IPS-18a (cell line): ENCODE measurements around the gene CROCC.
"Not testable (repeated sequence)": the region's sequence is repeated elsewhere in the genome, so short reads cannot be mapped to it uniquely, and the experiment has no call there.

Experiments used
- H3K27ac ChIP-seq: one replicate; pipeline ENCODE4 v1.5.1; 2013; ENCODE audit warnings: low read length
- H3K27me3 ChIP-seq: one replicate; pipeline ENCODE4 v1.6.1; 2013; ENCODE audit warnings: mild to moderate bottlenecking, low read length; ENCODE audit not compliant: control insufficient read depth, insufficient read depth
- H3K36me3 ChIP-seq: one replicate; pipeline ENCODE4 v1.6.1; 2013; ENCODE audit warnings: low read depth, low read length; ENCODE audit not compliant: control insufficient read depth
- H3K4me1 ChIP-seq: one replicate; pipeline ENCODE4 v1.6.1; 2013; ENCODE audit warnings: low read depth, low read length; ENCODE audit not compliant: control insufficient read depth
- H3K4me3 ChIP-seq: one replicate; pipeline ENCODE4 v1.5.1; 2013; ENCODE audit warnings: low read length
- H3K9ac ChIP-seq: one replicate; pipeline ENCODE4 v1.6.1; 2013; ENCODE audit warnings: mild to moderate bottlenecking, low read length, moderate library complexity
- H3K9me3 ChIP-seq: one replicate; pipeline ENCODE4 v1.6.1; 2013; ENCODE audit warnings: low read depth, low read length; ENCODE audit not compliant: control insufficient read depth

Gene CROCC

DNA sequence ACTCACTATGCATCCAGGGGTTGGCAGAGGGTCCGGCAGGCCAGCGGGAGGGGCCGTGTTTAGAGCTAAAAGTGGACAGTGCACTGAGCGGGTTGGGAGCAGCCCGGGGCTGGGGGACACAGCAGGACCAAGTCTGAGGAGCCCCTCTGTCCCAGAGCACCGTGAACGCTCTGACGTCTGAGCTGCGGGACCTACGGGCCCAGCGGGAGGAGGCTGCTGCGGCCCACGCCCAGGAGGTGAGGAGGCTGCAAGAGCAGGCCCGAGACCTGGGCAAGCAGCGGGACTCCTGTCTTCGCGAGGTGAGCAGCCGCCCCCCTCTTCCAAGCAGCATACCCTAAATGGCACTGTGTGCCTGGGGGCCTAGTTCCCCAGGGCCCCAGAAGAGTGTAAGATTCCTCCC lies 32.8 kb downstream of the CROCC start:
- Histone ChIP-seq H3K27me3 (no peaks in the 10 kb centered on the region), H3K4me3 (no peak overlapping the region), H3K4me1 (no peaks in the 10 kb centered on the region), H3K9ac (no peak overlapping the region), H3K9me3 (no peaks in the 10 kb centered on the region), H3K36me3 (peaks cover 25% of the 10 kb centered on the region), H3K27ac (no peak overlapping the region)

DNA sequence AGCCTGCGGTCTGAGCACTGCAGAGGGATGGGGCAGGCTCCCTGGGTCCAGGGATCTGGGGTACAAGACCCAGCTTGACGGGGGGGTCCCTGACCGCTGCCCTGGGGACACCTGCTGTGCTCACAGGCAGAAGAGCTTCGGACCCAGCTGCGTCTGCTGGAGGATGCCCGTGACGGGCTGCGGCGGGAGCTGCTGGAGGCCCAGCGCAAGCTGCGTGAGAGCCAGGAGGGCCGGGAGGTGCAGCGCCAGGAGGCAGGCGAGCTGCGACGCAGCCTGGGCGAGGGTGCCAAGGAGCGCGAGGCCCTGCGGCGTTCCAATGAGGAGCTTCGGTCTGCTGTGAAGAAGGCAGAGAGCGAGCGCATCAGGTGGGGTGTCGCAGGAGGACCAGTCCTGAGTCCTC lies 33.5 kb downstream of the CROCC start:
- no peaks in the 10 kb centered on the region for H3K4me1 ChIP-seq
- H3K27ac ChIP-seq, result no peak overlapping the region
- no peaks in the 10 kb centered on the region for H3K9me3 ChIP-seq
- H3K36me3 ChIP-seq, result peaks cover 25% of the 10 kb centered on the region
- H3K9ac ChIP-seq, result no peak overlapping the region
- no peaks in the 10 kb centered on the region for H3K27me3 ChIP-seq
- H3K4me3 ChIP-seq, result no peak overlapping the region

DNA sequence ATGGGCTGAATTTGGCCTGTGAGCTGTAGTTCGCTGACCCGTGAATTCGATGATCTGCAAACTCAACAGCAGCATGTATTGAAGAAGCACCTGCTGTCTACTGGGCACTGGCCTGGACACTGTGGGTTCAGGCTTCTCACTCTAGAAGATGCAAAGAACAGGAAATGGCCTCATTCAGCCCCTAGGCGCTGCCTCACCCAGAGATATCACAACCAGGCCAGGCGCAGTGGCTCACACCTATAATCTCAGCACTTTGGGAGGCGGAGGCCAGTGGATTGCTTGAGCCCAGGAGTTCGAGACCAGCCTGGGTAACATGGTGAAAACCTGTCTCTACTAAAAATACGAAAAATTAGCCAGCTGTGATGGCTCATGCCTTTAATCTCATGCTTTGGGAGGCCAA lies 35.0 kb downstream of the CROCC start:
- peaks cover 25% of the 10 kb centered on the region for H3K36me3 ChIP-seq
- no peaks in the 10 kb centered on the region for H3K27me3 ChIP-seq
- H3K9me3 ChIP-seq, result no peaks in the 10 kb centered on the region
- no peak overlapping the region for H3K9ac ChIP-seq
- no peak overlapping the region for H3K27ac ChIP-seq
- H3K4me1 ChIP-seq, result no peaks in the 10 kb centered on the region
- no peak overlapping the region for H3K4me3 ChIP-seq

DNA sequence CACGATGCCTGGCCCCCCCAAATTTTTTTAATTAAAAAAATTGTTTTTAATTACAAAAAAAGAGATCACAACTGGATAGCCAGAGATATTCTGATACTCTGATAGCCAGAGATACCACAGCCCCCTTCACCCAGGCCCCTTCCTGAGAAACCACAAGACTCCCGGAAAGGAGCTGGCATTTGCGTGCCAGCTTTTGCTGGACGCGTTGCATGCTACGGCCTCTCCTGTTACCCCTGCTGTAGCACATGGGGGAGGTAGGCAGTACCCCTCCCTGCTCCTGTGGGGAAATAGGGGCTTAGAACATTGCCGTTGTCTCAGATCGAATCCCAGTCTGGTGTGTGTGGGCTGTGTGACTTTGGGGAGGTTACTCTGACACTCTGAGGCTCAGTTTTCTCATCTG lies 36.0 kb downstream of the CROCC start:
- H3K27ac ChIP-seq, result no peak overlapping the region
- H3K27me3 ChIP-seq, result no peaks in the 10 kb centered on the region
- H3K36me3 ChIP-seq, result peaks cover 25% of the 10 kb centered on the region
- no peak overlapping the region for H3K4me3 ChIP-seq
- H3K9ac ChIP-seq, result no peak overlapping the region
- no peaks in the 10 kb centered on the region for H3K9me3 ChIP-seq
- H3K4me1 ChIP-seq, result no peaks in the 10 kb centered on the region

DNA sequence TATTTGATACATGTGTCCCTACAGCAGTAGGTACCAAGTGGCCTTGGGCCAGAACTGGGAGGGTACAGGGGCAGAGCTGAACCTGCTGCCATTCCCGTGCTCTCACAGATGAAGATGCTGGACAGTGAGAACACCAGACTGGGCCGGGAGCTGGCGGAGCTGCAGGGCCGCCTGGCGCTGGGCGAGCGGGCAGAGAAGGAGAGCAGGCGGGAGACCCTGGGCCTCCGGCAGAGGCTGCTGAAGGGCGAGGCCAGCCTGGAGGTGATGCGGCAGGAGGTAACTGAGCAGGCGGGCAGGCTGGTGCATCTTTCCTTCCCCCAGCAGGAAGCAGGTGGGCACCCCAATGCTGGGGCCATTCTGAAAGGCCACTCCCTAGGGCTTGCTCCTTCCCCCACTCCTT lies 36.7 kb downstream of the CROCC start:
- no peaks in the 10 kb centered on the region for H3K4me1 ChIP-seq
- H3K9me3 ChIP-seq, result no peaks in the 10 kb centered on the region
- no peaks in the 10 kb centered on the region for H3K27me3 ChIP-seq
- H3K4me3 ChIP-seq, result no peak overlapping the region
- H3K36me3 ChIP-seq, result peaks cover 25% of the 10 kb centered on the region
- no peak overlapping the region for H3K9ac ChIP-seq
- no peak overlapping the region for H3K27ac ChIP-seq

DNA sequence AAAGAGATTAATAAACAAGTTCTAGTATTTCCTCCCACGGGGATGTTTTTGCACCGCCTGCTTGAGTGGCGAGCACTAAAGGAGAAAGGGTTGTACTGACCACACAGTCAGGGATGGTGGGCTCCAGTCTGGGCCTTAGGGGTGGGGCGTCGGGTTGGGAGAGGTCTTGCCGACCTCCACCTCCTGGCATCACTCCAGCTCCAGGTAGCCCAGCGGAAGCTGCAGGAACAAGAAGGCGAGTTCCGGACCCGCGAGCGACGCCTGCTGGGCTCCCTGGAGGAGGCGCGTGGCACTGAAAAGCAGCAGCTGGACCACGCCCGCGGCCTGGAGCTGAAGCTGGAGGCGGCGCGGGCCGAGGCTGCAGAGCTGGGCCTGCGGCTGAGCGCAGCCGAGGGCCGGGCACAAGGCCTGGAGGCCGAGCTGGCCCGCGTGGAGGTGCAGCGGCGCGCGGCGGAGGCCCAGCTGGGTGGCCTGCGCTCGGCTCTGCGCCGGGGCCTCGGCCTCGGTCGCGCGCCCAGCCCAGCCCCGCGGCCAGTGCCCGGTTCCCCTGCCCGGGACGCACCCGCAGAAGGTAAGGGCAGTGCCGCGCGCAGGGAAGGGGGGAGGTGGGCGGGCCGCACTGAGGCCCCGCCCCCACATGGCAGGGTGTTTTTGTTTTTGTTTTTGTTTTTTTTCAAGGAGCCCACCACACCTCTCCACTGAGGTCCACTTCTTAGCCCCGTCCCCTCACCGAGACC lies 39.0 kb downstream of the CROCC start:
- H3K9ac ChIP-seq, result no peak overlapping the region
- peak overlapping the region; percentile 30 for H3K4me3 ChIP-seq
- no peaks in the 10 kb centered on the region for H3K27me3 ChIP-seq
- H3K9me3 ChIP-seq, result no peaks in the 10 kb centered on the region
- H3K36me3 ChIP-seq, result peaks cover 23% of the 10 kb centered on the region
- no peak overlapping the region for H3K27ac ChIP-seq
- no peaks in the 10 kb centered on the region for H3K4me1 ChIP-seq

DNA sequence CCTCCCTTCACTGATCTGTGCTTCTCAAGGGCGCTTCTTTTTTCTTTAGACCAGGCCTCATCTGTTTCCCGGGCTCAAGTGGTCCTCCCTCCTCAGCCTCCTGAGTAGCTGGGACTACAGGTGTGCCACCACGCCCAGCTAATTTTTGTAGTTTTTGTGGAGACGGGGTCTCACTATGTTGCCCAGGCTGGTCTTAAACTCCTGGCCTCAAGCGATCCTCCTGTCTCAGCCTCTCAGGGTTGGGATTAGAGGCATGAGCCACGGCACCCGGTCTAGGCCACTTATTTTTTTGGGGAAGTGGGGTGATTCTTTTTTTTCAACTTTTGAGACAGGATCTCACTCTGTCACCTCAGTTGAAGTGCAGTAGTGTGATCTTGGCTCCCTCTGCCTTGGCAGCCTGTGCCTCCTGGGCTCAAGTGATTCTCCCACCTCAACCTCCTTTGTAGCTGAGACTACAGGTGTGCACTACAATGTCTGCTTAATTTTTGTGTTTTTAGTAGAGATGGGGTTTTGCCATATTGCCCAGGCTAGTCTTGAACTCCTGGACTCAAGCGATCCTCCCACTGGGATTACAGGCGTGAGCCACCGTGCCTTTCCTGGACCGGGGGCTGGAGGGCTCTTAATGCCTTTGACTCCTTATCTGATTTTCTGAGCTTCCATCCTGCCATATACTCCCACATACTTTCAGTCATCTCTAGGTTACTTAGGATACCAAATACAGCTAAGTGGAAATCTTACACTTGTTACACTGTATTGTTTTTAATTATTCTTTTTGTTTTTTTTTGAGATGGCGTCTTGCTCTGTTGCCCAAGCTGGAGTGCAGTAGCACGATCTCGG lies 39.8 kb downstream of the CROCC start:
- Histone ChIP-seq H3K4me1 (no peaks in the 10 kb centered on the region), H3K27ac (no peak overlapping the region), H3K4me3 (peak overlapping the region; percentile 30), H3K9me3 (no peaks in the 10 kb centered on the region), H3K9ac (no peak overlapping the region), H3K27me3 (no peaks in the 10 kb centered on the region), H3K36me3 (peaks cover 24% of the 10 kb centered on the region)

DNA sequence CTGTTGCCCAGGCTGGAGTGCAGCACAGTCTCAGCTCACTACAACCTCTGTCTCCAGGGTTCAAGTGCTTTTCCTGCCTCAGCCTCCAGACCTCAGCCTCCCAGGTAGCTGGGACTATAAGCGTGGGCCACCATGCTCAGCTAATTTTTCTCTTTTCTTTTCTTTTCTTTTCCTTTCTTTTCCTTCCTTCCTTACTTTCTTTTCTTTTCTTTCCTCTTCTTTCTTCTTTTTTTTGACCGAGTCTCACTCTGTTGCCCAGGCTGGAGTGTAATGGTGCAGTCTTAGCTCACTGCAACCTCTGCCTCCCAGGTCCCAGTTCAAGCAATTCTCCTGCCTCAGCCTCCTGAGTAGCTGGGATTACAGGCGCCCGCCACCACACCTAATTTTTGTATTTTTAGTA lies 42.4 kb downstream of the CROCC start:
- H3K36me3 ChIP-seq, result peaks cover 24% of the 10 kb centered on the region
- H3K4me1 ChIP-seq, H3K4me3 ChIP-seq, H3K9ac ChIP-seq, H3K27ac ChIP-seq, H3K27me3 ChIP-seq, H3K9me3 ChIP-seq: not testable (repeated sequence)

DNA sequence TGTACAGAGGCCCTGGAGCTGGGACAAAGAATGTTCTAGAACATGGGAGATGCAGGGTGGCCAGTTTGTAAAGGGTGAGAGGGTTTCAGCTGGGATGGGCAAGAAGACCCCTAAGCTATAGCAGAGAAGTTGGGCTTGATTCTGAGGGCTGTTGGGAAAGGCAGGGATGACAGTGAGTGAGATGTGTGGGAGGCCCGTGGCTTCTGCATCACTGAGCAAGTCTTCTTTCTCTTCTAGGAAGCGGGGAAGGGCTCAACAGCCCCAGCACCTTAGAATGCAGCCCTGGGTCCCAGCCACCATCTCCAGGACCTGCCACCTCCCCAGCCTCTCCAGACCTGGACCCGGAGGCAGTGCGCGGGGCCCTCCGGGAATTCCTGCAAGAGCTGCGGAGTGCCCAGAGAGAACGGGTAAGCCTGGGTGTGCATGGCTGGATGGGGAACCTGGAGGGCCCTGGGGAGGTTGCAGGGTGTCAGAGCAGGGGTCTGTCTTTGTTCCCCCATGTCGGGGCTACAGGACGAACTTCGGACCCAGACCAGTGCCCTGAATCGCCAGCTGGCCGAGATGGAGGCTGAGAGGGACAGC lies 43.8 kb downstream of the CROCC start:
- Histone ChIP-seq H3K27ac (no peak overlapping the region), H3K4me3 (no peak overlapping the region), H3K27me3 (no peaks in the 10 kb centered on the region), H3K9ac (no peak overlapping the region), H3K36me3 (peaks cover 24% of the 10 kb centered on the region), H3K9me3 (no peaks in the 10 kb centered on the region), H3K4me1 (no peaks in the 10 kb centered on the region)

DNA sequence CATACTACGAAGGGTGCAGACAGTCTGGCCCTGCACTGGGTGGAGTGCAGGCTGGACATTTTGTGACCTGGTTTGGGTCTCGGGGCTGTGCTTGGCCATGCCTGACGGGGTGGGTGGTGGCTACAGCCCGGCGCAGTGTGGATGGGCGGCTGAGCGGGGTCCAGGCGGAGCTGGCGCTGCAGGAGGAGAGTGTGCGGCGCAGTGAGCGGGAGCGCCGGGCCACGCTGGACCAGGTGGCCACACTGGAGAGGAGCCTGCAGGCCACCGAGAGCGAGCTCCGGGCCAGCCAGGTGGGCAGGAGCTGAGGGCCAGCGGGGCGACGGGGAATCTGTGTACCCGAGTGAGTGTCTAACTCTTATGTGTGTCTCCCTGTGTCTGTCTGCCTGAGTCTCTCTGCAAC lies 44.6 kb downstream of the CROCC start:
- no peaks in the 10 kb centered on the region for H3K27me3 ChIP-seq
- H3K4me3 ChIP-seq, result no peak overlapping the region
- H3K4me1 ChIP-seq, result no peaks in the 10 kb centered on the region
- H3K9me3 ChIP-seq, result no peaks in the 10 kb centered on the region
- no peak overlapping the region for H3K27ac ChIP-seq
- H3K9ac ChIP-seq, result no peak overlapping the region
- H3K36me3 ChIP-seq, result peaks cover 29% of the 10 kb centered on the region

DNA sequence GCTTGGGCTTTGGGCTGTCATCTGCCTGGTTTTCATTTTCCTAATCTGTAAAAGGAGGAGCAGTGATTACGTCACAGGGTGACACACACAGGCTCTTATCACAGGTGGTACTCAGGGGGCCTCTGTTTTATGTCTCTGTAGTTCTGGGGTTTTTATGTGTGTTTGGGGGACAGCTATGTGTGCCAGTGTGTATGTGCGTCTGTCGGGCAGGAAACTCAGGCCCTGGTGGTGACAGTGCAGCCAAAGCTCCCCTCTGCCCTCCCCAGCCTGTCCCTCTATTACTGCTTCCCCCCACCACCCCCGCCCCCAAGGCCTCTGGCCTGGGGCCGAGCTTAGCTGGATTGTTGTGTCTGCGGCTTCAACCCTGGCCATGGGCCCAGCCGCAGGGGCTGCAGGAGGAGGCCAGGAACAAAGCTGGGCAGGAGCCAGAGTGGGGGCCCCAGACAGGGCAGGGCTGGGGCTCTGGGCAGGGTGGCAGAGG lies 45.4 kb downstream of the CROCC start:
- Histone ChIP-seq H3K9ac (no peak overlapping the region), H3K9me3 (no peaks in the 10 kb centered on the region), H3K4me1 (no peaks in the 10 kb centered on the region), H3K36me3 (peaks cover 29% of the 10 kb centered on the region), H3K4me3 (no peak overlapping the region), H3K27me3 (no peaks in the 10 kb centered on the region), H3K27ac (no peak overlapping the region)
